Measurements from ENCODE around the gene SETD3.

SETD3 gene

DNA sequence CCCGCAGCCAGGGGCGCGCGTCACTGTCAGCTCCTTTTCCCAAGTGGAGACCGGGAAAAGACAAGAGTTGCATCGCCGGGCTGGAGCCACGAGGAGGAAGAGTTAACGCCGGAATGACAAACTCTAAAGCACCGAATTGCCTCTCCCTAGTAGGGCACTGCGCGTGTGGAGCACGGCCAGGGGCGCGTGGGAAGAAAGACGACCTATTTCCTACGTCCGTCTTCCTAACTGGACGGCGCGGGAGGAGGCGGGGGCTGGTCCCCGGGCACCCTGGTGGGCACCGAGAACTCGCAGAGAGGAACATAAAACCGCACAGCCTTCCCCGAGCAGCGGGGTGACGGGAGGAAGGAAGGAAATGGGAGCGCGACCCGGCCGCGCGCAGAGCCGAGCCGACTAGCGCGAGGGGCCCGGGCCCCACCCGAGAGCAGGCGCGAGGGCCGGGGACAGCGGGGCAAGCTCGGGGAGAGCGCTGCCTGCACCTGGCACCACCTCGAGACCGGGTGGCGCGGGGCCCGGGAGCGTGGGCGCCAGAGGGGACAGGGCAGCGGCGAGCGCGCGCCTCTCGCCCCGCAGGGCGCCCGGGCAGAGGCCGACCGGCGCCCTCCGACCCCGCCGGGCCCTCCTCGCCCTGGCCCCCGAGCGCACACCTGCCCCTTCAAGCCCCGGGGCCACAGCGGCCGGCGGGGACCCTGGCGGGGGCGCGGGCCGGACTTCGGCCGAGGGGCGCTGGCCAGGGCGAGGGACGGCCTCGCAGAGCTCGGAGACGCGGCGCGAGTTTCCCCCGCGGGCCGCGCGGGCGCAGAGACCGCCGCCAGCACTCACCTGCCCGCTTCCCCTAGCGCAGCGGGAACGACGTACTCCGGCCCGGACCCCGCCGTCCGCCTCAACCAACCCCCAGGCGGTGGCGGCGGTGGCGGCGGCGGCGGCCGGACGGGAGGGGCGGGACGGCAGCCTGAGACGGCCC, at the start of gene SETD3:
Gene SETD3, minus strand, starts transcription at position 954 of the 964 bp plus-strand sequence. CDS start 15,054 bp downstream, outside the sequence.
- DNase-seq (ENCODE audit: low read depth, low spot score) = no peak

DNA sequence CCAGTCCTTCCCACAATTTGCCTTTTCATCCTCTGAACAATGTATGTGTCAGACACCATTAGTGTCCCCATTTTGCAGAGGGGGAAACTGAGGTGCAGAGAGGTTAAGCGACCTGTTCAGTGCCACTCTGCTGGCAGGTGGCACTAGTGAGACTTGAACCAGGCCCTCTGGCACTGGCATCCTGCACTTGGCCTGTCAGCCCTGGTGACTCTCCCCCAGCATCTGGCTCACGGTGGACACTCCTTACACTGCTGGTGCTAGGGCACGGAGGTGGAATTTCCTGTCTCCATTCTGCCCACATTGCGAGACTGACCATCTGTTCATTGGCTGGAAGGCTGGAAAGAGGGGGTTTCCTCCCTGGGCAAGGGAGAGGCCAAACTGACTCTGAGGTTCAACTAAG, 49.2 kb upstream of the SETD3 start:
- no peak for DNase-seq (ENCODE audit: low read depth, low spot score)

DNA sequence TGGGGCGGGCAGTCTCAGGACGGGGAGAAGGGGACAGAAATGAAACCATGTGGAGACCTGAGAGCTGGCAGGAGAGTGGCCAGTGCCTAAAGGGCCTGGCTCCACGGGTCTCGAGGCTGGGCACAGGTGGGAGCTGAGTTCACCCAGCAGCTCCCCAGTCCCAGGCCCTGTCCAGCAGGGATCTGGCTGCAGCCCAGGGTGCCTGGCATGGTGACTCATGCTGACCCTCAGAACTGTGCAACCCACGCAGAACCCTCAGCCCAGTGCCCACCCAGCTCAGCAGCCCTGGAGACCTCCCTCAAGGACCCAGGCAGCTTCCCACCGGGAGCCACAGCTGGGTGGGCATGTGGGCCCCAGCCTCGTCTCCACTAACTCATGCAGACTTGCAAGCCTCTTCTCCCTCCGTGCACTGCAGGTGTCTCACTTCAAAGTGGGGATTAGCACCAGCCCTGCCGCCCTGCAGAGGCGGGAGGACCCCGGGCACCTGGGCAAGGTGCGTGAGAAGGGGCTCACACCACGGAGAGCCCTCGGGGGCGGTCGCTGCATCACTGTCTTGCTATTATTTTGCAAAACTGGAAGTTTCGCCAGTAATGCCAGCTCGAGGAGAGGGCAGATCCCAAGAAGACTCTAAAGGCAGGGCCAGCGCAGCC, 46.9 kb upstream of the SETD3 start:
- no peak for DNase-seq (ENCODE audit: low read depth, low spot score)

DNA sequence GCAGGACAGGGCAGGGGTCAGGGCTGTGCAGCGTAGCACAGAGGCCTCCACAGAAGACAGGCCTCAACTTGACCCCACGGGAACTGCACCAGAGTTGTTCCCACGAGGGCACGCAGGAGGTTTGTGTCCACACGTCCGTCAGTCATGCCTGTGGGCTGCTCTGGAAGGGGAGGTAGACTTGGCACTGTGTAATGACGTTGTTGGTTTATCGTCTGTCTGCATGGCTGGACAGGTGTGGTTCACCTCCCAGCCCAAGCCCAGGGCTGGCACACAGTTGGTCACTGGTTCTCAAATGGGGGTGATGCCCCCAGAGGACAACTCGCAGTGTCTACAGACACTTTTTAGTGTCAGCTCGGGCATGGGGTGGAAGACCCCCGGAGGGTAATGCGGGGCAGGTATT, 46.4 kb upstream of the SETD3 start:
- no peak for DNase-seq (ENCODE audit: low read depth, low spot score)

DNA sequence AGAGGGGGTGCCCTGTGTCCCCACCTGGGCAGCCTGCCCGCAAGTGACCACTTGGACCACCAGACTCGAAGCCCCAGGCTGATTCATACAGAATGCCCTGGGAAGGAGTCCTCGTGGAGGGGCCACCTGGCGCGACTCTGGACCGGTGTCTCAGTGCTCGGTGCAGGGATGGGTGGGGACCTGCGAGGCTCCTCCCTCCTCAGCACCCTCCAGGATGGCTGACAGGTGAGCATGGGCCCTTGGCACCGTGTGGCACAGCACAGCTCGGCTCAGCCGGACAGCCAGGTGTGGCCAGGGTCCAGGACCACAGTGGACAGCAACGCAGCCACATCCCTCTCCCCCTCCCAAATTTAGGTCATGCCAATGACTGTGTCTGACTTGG, 45.0 kb upstream of the SETD3 start:
- DNase-seq (ENCODE audit: low read depth, low spot score) = no peak

DNA sequence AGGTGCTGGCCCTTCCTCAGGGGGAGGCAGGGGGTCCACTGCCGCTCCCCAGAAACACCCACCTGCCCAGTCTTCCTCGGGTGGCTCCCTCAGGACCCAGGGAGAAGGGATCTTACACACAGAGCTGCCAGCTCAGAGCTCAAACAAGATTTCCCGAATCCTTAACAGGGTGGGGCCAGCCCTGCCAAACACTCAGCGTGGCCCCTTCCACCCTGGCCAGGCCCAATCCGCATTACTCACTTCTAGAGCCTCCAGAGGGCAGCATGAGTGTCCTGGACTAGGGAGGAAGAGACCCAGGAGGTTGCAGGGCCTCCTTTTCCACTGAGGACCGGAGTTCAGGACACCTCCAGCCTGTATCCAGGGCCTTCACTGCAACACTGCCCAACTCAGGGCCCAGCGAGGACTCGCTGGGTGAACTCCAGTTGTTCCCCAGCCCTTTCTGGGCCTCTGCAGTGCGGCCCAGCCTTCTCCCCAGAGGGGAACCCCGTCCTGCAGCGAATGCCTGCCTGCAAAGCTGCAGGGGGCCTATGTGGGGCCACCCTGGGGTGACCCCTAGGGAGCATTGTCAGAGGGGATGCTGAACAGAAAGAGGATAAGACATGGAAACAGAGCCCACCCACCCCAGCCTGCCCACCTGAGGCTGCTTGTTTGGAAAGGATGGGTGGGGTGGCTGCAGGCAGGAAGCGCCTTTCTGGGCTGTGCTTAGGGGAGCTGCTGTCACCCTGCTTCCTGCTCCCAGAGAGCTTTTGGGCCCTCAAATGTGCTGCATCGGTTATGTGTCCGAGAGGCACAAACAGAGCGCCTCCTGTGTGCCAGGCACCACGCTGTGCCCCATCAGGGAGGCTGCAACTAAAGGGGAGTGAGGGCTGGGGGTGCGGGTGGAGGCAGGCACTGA, 44.4 kb upstream of the SETD3 start:
- no peak for DNase-seq (ENCODE audit: low read depth, low spot score)

DNA sequence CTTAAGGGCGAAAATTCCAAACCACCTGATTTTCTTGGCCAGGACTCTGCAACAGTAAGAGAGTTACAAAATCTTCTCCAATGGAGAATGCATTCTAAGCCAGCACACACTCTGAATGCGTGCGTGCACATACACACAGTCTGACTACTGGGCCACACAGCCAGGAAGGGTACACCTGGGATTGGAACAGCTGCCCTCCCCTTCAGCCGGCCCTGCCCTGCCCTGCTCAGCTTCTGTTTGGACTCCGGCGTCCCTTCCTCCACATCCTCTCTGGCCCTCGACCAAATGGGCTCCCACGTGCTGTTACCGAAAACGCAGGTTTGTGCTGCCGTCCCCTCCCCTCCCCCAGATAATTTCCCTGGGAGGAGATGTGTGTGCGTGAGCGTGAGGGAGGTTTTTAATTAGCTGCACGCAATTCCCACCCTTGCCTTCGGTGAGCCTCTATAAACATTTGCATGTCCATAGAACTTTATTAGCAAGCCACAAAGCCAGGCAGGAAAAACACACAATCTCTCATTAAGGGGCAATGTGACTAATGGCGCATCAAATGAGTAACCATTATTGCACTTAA, 43.5 kb upstream of the SETD3 start:
- no peak for DNase-seq (ENCODE audit: low read depth, low spot score)

DNA sequence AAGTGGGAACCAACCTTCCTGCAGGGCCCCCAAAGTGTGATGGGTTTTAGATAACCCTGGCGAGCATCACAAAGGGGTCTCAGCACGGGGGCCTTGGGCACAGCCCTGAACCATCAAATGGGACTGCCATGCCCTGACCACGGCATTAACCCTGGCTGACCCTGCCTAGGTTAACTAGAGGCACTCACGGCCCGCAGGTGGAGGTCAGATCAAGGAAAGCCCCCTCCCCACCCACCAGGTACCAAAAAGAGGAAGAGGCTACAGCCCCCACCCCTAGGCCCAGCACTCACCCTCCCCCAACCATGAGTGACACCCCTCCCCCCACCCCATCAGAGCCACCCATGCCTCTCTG, 43.0 kb upstream of the SETD3 start:
- no peak for DNase-seq (ENCODE audit: low read depth, low spot score)

DNA sequence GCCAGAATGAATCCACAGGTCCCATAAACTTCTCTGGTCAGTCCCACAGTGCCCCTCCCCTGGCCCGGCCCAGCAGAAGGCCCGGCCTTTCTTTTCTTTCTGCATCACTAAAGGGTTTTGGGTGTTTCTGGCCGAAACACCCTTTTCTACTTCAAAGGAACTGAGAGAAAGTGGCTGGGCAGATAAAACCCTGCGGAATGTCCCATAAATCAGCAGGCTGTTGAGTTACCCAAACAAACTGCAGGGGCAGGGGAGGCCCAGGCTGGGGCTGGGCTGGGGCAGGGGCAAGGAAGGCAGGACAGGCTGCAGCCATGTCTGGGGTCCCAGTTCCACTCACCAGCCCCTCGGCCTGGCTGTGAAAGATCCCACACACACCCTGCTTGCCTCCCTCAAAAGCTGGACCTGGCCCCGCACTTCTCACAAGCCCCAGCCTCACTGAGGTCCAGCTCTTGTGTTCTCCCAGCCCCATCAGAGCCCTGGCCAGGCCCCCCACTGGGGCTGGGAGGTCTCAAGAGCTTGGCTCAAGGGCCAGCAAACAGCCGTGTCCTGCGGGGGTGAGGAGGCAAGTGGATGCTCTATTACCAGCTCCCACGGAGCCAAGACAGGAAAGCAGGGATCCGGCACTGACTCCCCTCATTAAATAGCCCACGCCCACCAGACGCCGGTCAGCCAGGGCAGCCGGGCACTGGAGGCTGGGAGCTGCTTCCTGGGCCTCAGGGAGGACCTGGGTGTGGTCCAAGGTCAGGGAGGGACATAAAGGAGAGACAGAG, 42.5 kb upstream of the SETD3 start:
- DNase-seq (ENCODE audit: low read depth, low spot score) = no peak

DNA sequence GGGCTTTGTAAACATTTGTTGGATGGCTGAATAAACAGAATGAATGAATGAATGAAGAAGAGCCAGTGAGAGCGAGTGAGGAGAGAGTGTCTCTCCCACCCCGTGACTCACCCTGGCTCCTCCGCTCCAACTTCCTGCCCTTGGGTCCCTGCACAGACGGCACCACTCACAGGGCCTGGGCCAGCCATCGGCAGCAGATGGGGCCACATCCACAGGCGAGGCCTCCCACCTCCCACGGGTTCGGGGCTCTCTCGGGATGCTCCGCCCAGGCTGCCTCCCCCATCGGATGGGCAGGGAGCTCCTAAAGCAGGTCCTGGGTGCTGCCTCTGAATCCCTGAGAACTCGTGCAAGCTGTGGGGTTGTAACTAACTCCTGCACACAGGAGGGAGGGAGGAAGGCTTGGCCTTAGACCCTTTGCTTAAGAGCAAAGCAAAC, 41.8 kb upstream of the SETD3 start:
- no peak for DNase-seq (ENCODE audit: low read depth, low spot score)

DNA sequence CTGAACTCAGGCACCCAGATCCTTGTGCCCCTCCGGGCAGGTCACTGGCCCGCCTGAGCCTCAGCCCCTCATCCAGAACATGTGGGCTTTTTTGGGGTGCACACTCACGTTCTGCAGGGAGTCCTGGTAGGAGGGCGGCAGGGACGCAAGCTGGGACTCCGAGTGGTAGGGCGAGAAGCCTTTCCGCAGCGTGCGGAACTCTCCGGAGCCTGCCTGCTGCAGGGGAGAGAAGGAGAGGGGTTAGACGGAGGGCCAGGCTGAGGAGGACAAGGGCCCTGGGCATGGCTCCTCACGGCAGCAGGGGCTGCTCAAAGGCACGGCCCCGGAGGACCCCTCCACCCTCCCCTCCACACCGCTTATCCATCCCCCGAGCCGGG, 41.4 kb upstream of the SETD3 start:
- no peak for DNase-seq (ENCODE audit: low read depth, low spot score)

DNA sequence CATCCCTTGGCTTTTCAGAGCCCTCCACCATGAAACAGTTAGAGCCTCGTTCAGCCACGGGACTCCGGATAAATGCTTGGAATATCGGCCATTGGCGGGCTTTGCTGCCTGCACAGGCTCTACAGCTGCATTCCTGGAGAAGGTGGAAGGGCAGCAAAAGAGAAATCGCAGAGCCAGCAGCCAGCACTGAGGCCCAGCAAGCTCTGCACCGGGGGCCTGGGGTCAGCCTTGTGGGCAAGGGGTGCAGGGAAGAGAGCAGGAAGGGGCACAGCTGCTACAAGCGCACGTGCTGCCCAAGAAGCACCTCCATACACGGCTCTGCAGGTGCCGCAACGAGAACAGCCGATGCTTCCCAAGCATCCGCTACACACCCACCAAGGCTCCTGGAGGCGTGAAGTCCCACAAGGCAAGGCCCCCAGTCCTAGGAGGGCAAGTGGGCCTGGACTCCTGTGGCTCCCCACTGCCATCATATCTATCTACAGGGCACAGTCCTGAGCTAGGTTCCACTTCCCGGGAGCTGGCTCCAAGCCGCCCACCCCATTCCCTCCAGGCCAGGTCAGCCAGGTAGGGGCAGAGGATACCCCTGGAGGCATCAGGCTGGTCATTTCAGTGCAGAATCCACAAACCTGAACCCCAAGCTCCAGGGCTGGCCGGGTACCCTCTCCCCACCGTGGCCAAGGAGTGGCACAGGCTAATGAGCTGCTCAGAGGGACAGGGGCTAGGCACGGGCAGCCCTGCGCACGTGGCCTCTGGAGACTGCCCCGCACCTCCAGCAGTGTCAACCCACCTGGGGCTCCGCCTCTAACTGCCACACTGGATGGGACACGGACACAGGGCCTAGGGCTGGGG, 40.7 kb upstream of the SETD3 start:
- DNase-seq (ENCODE audit: low read depth, low spot score) = no peak

DNA sequence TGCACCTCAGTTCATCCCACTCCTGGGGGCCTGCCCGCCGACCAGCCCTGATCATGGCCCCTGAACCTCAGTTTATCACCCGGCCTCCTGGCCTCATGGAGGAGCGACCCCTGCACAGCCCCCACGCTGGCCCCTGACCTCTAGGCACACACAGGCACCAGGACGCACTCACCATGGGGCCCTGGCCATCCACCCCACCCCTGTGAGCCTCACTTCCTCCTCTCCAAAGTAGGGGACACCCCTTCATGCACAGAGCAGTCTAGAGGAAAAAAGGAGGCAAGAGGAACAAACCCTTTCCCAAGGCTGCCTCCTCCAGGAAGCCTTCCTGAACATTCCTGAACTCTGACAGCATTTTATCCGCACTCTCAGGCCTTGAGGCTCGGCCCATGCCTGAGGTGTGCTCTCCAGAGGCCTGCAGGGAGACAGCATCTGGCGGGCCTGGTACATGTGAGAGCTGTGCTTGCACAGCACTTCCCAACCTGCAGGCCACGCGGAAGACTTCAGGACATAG, 40.0 kb upstream of the SETD3 start:
- no peak for DNase-seq (ENCODE audit: low read depth, low spot score)

DNA sequence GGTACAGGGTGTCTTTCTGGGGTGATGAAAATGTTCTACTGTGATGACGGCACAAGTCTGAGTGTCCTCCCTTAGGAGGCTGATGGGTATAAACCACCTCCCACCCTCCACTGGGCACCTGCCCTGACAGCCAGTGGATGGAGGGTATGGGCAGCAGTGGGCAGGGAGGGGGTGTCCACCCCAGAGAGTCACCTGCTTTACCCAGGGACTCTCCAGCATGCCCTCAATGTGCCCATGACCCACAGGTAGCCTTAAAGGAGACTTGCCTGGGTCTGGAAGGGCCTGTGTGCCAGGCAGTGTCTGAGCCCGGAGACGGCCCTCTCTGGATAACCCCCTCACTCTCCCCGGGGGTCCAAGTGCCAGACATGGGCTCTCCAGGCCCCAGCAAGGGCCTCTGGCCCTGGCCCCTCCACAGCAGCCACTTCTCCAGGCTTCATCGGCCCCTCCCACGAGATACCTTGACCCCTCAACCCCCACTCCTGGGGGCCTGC, 39.3 kb upstream of the SETD3 start:
- no peak for DNase-seq (ENCODE audit: low read depth, low spot score)

DNA sequence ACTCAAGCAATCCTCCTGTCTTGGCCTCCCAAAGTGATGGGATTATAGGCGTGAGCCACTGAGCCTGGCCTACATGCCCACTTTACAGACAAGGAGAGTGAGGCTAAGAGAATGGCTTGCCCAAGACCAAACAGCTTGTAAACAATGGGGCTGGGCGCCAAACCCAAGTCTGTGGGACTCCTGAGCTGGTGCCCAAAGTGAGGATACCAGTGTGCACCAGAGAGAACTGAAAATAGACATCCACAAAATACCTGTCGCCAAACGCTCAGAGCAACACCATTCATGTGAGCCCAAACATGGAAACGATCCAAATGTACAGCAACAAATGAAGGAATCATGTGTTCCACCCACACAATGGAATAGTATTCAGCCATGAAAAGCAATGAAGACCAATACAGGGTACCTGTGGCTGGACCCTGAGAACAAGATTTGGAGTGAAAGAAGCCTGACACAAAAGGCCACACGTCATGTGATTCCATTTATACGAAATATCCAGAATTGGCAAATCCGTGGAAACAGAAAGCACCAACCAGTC, 38.8 kb upstream of the SETD3 start:
- no peak for DNase-seq (ENCODE audit: low read depth, low spot score)

DNA sequence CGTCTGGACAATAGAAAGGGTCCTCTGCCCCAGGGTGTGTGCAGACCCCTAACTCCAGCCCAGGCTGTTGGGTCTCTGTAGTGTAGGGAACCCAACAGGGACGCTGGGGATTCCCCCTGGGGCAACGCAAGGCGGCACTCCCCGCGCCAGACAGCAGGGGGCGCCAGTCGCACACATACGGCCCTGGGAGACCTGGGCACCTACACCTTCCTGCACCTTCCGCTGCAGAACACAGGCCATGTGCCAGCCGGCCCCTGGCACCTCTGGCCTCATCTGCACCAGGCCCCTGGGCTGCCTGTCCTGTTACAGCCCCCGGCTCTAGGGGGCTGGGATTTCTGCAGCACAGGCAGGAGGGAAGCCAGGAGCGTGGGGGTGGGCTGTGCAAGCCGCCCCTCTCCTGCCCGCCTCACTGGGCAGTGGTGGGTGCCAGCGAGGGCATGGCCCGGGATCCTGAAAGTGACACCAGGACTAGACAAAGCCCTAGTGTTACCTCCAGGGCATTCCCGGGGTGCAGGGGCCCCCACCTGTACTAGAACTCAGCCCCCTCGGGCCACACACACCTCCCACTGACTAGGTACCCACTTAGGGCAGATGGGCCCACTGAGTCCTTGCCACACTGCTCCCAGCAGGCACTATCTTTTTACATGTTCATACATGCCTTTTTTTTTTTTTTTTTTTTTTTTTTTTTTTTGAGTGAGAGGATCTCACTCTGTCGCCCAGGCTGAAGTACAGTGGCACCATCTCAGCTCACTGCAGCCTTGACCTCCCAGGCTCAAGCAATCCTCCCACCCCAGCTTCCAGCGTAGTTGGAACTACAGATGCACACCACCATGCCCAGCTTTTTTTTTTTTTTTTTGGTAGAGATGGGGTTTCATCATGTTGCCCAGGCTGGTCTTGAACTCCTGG, 38.0 kb upstream of the SETD3 start:
- DNase-seq (ENCODE audit: low read depth, low spot score) = peak; percentile 65

DNA sequence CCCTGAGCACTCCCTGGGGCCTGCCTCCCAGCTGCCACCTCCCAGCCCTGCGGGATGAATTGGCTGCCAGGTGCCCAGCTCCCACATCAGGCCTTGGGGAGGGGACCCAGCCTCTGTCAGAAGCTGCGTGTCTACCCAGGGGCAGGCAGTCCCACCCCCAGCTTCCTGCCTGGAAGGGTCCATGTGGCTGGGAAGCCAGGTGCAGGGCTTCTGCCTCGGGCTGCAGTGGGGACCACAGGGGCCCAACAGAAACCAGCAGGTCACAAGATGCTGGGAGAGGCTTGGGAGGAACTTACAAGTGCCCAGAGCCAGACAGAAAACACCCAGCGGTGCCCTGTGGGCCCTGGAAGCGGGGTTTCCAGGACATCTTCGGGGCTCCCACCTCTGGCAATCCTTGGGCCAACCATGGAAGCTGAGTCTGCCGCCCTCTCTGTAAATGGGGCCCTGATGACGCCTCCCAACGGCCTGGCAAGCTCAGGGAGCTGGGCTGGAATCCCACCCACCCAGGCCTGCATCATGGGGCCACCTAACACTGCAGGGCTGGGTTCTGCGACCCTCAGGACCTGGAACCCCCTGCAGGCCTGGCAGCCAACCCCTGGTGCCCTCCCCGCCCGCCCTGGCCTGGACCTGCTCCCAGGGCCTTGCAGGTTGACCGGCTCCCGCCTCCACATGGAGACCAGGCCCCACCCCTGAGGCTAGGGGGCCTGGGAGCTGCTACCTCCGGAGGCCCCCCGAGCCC, 37.2 kb upstream of the SETD3 start:
- DNase-seq (ENCODE audit: low read depth, low spot score) = no peak
